HG02571 (cell line): ENCODE results near the gene CCNYL1.
"Not testable (repeated sequence)": the region's sequence is repeated elsewhere in the genome, so short reads cannot be mapped to it uniquely, and the experiment has no call there.

Experiments
- ATAC-seq: cut with Tn5 transposase; IDR thresholded peaks from one replicate; pipeline ENCODE4 v1.9.1; 2021; ENCODE audit warnings: mild to moderate bottlenecking, moderate library complexity; ENCODE audit not compliant: unreplicated experiment

The CCNYL1 gene

DNA sequence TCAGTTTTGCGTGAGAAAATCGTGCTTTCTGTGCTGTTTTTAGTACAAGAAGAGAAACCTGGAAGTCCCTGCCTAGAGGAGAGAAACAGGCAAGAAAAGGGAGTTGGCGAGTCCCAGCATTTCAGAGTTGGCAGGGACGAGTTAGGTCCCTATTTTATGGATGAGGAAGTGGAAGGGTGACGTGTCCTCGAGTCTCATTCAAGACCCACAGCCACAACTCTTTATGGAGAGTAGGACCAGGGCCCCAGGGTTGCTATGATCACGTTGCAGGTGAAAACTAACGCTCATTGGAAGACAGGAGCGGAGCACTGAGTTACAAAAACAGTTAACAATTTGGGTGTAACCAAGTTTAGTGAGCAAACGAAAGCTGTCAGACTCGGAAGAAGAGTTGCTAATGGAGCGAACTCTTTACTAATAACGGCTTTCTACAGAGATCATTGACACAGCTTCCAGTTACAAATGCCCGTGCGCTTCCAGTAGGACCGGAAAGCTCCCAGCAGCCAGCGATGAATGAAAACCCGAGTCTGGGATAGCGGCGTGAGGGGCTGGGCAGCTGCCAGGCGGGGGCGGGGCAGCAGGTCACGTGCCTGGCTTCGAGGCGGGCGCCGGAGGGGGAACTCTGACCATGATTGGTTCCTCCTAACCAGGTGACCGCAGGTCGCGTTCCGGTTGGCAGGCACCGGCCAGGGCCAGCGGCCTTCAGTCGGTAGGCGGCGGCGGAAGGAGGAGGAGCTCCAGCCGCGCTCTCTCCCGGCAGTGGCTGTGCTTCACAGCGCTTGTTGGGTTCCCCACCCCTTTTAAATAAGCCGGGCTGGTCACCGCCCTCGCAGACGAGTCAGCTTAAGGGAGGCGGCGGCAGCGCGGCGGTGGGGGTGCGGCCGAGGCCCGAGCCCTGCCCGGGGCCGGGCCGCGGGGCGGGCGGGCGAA is at the start of gene CCNYL1:
Gene CCNYL1 (plus strand): TSS at position 827 of the 927 bp plus-strand sequence. CDS start 257 bp downstream, outside the sequence.
- peak; percentile 96 for ATAC-seq

GRCh38 chr2:207662203-207662602 is 49.2 kb upstream of the CCNYL1 start:
- peak; percentile 90 for ATAC-seq

- no peak for ATAC-seq
Measured at GRCh38 chr2:207663870-207664545, 47.4 kb upstream of the CCNYL1 start.

DNA sequence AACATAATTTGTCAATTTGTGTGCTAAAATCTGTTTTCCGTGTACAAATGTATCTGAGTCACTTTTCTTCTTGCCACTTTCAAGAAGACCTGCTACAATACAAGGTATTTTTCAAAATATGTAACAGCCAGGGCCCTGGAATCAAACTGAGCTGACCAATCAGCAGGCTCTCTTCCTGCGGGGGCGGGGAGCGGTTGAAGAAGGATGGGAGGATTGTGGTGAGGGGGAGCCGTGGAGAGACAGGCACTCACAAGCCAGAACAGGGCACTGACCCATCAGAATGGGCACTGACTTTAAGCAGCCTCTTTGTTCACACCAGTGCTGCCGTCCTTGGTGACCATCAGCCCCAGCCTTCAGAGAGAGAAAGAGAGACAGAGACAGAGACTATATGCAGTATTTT is 40.6 kb upstream of the CCNYL1 start:
- no peak for ATAC-seq

GRCh38 chr2:207673431-207673830 is 38.0 kb upstream of the CCNYL1 start:
- ATAC-seq, result no peak

DNA sequence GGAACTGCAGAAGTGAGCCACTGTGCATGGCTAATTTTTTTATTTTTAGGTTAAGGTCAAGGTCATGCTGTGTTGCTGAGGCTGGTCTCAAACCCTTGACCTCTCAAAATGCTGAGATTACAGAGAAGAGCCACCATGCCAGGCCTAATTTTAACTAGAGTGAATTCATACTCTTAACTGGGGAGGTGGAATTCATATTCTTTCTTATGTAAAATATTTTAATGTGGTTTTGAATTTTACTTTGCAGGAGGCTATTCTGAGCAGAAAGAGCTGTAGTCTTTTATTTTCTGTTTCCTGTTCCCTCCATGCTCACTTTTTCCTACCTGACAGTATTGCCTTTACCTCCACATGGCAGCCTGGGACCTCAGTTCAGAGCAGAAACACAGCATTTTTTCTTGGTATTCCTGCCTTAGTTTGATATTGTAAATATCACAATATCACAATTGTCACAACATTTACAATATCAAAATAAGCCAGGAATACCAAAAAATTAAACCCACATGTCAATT is 37.1 kb upstream of the CCNYL1 start:
- no peak for ATAC-seq

- no peak for ATAC-seq
Measured at GRCh38 chr2:207674826-207675225, 36.6 kb upstream of the CCNYL1 start.

DNA sequence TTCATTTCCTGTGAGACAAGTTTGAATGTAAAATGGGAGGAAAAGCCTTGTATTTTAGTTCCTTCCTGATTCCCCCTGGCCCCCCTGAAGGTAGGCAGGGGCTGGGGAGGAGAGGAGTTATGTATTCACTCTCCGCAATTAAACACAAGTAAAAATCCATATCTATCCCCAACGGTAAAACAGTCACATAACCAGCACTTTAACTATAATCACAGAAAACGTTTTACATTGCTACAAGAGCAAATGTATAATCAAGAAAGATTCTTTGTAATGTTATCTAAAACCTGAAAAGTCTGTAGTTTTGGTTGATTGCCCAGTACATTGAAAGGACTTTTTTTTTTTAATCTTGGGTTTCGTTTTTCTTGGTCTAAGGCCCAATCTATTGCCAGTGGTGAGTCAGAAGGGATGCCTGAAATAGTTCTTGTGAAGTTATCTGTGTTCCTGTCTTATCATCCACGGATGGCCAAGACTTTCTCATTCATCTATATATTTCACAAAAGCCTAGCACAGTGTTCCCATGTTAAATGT is 34.5 kb upstream of the CCNYL1 start:
- ATAC-seq, result no peak

- no peak for ATAC-seq
Measured at GRCh38 chr2:207681431-207681830, 30.0 kb upstream of the CCNYL1 start.

DNA sequence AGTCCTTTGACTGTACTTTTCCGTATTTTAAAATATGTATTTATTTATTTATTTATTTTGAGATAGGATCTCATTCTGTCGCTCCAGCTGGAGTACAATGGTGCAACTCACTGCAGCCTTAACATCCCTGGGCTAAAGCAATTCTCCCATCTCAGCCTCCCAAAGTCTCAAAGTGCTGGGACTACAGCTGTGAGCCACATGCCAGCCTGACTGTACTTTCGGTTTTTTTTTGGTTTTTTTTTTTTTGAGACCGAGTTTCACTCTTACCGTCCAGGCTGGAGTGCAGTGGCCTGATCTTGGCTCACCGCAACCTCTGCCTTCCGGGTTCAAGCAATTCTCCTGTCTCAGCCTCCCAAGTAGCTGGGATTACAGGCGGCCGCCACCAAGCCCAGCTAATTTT is 28.9 kb upstream of the CCNYL1 start:
- ATAC-seq, result no peak

DNA sequence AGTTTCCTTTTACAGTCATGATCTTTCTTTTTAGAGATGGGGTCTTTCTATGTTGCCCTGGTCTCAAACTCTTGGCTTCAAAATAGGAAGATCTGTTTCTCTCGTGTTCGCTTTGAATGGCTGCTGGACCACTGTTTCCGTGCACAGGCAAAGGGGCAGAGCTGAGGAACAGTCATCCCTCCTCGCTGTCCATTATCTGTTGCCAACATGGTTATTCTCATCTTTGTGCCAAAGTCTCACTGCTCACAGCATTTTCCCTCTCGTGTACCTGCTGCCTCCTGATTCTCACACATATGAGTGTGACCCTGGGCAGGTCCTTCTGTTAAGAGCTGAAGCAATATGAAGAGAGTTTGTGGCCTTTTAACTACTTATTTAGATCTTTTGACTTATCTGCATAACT is 28.0 kb upstream of the CCNYL1 start:
- no peak for ATAC-seq

GRCh38 chr2:207683879-207684627 is 27.4 kb upstream of the CCNYL1 start:
- no peak for ATAC-seq

DNA sequence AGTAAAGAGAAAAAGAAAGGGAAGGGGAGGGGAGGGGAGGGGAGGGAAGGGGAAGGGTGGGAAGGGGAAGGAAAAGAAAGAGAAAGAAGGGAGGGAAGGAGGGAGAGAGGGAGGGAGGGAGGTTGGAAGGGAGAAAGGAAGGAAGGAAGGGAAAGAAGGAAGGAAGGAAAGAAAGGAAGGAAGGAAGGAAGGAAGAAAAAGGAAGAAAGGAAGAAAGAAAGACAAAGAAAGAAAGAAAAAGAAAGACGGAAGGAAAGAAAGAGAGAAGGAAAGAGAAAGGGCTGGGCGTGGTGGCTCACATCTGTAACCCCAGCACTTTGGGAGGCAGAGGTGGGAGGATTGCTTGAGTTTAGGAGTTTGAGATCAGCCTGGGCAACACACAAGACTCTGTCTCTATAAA is 24.6 kb upstream of the CCNYL1 start:
- ATAC-seq, result no peak

GRCh38 chr2:207688597-207688996 is 22.8 kb upstream of the CCNYL1 start:
- no peak for ATAC-seq

GRCh38 chr2:207690845-207691461 is 20.5 kb upstream of the CCNYL1 start:
- ATAC-seq, result not testable (repeated sequence)

GRCh38 chr2:207692206-207693065 is 19.0 kb upstream of the CCNYL1 start:
- ATAC-seq, result no peak

DNA sequence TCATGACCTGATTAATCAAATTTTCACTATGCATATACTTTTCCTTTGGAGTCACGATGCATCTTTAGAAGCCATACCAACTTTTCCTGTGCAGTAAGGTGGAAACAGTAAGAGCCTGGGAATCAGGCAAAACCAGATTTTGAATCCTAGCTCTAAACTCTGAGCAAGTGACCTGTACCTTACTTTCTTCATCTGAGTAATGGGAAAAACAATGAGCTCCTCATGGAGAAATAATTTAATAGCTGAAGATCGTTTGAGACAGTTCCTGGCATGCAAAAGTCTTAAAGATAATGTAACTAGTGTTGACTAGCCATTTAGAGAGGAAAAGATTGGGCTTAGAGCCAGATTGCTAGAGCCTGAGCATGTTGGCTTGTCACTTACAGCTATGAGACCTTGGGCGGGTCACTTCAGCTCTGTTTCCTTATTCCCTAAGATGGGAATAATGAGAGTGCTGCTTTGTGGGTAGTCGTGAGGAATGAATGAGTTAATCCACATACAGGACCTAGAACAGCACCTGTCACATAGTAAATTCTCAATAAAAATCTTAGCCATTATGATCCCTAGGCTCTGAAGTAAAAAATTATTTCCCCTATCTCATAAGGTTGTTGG is 17.7 kb upstream of the CCNYL1 start:
- no peak for ATAC-seq

GRCh38 chr2:207694811-207695281 is 16.6 kb upstream of the CCNYL1 start:
- ATAC-seq, result no peak

- no peak for ATAC-seq
Measured at GRCh38 chr2:207695293-207695692, 16.1 kb upstream of the CCNYL1 start.
